Limb (tissue), 2 donors: ENCODE results near the gene USP49.
"Not testable (repeated sequence)": the region's sequence is repeated elsewhere in the genome, so short reads cannot be mapped to it uniquely, and the experiment has no call there.

Experiments used
- DNase-seq, 2 donors: peaks; one replicate each; pipeline ENCODE4 v3.0.0-alpha.2; 2016; ENCODE audit errors: extremely low spot score in 2 of 2

USP49 gene

DNA sequence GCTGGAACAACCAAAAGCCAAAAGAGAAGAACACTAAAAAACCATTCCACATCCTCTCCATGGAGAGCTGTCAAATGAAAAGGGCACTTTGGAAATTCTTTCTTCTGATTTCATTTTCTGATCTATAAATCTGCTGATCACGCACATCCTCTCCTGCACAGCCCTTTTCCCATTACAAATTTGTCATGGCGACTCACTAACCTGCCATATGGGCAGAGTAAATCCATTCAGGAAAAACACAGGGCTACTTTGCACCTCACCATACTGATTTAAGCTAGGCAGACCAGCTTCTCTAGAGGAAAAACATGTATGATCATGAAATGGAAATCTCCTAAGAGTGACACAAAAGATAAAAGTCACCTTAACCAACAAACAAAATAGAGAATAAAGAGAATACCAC lies 81.7 kb downstream of the USP49 start:
- DNase-seq = no peak

DNA sequence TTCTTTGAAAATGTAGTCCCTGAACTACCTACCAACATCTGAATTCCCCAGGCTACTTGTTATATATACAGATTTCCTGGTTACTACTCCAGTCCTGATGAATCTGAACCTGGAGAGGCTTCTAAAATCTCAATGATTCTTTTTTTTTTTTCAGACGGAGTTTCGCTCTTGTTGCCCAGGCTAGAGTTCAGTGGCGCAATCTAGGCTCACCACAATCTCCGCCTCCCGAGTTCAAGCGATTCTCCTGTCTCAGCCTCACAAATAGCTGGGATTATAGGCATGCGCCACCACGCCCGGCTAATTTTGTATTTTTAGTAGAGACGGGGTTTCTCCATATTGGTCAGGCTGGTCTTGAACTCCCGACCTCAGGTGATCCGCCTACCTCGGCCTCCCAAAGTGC lies 83.2 kb downstream of the USP49 start:
- DNase-seq = not testable (repeated sequence)

DNA sequence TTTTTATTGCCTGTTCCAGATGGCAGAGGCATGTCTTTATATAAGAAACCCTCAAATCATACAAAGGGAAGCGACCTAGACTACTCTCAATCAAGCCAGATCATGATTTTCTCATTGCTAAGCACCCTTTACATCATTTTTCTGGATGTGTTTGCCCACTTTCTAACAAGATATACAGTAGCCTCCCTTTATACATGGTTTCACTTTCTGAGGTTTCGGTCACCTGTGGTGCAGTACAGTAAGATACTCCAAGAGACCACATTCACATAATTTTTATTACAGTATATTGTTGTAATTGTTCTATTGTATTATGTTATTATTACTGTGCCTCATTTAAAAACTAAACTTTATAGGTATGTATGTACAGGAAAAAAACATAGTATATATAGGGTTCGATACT lies 84.1 kb downstream of the USP49 start:
- DNase-seq = no peak

DNA sequence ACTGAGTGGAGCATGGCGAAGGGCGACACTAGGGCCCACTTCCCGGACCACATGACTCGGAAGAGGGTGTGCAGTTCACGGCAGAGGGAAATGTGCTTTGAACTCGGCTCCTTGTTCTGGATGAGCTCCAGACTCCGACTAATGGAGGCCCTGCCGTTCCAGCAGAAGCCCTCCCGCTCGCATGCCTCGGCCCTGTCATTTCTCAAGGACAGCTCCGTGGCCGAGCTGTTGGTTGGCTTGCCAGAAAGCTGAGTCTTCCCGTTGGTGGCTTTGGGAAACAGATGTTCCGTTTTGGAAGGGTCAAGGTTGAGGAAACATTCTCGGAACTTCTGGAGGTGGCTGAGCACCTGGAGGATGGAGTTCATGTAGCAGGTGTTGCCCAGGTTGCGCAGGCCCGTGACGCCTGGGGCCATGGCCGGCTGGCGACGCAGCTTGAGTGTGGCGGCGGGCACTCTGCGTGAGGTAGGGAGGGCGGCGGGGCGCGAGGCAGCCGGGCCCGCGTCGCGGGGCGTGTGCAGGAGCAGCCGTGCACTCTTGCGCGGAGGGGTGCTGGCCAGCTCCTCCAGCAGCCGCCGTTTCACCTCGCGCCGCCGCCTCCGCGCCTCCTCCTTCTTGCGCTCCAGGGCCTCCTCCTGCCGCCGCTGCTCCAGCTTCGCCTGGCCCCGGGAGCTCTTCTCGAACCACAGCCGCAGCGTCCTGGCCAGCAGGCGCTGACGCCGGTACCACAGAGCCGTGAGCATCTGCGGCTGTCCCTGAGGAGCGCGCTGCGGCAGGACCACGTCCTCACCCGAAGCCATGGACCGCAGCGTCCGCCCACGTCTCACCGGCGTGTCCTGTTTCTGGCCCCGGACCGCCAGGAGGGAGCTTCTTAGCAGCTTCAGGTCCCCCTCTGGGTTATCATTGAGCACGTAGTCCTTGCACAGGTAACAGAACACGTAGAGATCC lies 89.1 kb downstream of the USP49 start:
- no peak for DNase-seq

DNA sequence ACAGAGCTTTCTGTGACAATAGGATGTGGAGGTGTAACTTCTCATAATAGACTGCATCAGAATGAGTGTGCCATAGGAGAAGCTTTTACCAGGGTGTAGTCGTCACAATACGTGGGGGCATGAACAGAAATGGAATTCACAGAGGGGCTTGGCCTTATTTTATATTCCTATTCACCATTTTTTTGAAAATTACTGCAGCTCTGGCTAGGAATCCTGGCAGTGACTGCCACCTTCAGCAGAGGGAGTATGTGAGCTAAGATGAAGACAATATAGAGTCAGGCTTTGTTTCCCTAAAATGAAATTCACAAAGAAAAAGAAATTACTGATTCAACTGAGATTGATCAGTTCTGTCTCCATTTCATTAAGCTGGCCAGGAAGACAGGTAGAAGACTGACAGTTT lies 93.8 kb downstream of the USP49 start:
- no peak for DNase-seq

DNA sequence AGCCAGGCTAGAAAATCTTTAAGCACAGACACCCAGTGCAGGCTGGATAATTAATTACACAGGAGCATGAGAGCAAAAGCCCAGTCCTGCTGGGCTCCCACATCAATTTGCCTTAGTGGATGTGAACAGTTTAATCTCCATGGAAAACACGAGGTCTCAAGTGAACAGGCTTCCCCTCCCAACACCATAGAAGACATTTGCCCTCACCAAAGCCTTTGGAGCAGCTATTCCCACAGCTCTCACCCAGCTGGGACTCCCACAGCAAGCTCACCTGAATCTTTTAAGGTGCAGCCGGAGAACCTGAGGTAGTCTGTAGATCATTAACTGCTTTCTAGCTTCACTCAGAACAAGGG lies 95.6 kb downstream of the USP49 start:
- no peak for DNase-seq

DNA sequence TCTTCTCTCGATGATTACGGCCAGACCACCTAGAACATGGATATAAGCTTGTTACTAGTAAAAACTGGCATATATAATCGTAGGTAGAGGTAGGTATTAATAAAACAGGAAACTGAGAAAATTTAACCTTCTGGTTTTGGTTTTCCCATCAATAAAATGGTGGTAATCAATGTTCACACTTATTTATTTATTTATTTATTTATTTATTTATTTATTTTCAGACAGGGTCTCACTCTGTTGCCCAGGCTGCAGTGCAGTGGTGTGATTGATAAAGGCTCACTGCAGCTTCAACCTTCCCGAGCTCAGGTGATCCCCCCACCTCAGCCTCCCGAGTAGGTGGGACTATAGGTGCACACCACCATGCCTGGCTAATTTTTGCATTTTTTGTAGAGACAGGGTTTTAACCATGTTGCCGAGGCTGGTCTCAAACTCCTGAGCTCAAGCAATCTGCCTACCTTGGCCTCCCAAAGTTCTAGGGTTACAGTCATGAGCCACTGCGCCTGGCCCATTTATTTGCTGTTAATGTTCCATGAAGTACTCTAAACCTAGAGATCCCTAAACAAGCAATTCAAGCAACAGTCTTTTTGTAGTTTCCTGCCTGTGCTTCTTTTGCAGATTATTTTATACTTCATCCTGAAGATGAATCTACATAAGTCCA lies 96.1 kb downstream of the USP49 start:
- DNase-seq = no peak

DNA sequence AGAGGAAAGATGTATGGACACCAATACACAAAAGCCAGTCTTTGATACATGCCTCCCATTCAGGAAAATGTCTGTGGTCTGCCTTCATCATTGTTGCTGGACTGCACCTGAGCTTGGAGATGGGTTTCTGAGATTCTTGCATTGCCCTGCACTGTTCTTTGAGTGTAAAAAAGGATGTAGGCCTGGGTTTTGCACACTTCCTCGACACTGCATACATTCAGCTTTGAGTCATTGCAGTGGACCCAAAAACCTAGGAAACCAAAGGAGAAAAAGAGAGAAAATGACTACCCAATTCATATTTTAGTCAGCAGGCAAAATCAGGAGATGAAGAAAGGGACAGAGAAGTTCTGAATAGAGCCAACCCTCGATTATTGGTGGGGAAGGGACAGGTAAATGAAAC lies 98.7 kb downstream of the USP49 start:
- DNase-seq = no peak

DNA sequence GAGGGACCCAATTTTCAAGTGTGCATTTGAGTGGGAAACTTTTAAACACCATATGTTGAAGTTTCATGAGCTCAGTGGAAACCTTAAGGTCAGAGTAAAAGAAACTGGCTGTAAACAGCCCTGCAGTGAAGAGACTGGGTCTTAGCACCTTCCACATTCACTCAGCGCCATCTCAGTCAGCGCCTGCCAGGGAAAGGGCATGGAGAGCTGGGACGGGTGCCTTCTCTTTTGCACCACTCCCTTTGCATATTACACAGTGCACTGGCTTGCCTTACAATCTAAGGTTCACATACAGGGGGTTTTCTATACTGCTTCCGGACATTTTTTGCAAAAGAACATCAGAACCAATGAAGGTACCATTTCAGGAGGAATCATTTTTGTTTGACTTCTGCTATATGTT lies 103.2 kb downstream of the USP49 start:
- no peak for DNase-seq

DNA sequence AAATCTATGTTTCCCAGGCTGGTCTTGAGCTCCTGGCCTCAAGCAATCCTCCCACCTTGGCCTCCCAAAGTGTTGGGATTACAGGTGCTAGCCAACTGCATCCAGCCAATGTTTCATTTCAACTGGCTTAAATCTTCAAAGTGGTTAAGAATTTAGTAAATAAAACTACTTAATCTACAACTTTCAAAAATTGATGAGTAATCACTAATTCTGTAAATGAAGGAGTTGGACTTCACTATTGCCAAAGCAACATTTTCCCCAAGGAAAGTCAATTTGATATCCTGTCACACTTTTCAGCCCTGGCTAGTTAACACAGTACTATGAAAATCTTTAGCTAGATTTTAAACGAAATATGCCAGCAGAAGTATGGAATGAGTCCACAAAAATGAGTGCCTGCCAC lies 103.9 kb downstream of the USP49 start:
- no peak for DNase-seq

DNA sequence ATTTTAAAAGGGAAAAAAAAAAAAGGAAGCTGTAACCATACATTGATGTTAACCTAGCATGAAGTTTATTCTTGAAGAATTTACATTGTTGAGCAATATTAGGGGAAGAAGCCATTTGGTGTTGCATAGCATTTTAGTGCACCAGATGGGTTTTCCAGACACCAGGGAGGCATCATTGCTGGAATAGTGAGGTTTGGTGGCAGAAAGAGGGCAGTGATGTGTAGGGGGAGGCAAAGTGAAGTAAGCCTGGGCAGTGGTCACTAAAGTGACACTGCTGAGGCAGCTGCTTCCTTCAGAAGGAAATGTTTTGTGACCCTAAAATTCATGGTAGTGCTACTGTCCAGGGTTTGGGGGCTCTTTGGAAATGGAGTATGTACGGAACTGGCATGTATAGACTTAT lies 105.1 kb downstream of the USP49 start:
- no peak for DNase-seq

DNA sequence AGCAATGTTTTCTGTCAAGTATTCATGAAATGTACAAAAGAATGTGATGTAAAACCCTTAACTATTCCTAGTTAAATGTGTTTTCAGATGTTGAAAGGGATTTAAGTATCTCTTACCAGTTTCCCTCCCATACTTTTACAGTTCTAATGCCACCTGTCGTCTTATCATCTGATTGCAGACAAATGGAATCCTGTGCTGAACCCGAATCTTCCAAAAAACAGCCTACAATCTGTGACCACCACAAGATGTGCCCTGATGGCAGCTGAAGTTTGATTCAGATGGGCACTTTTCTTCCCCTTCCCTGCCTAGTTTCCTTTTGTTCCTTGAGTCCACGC lies 105.8 kb downstream of the USP49 start:
- DNase-seq = no peak

DNA sequence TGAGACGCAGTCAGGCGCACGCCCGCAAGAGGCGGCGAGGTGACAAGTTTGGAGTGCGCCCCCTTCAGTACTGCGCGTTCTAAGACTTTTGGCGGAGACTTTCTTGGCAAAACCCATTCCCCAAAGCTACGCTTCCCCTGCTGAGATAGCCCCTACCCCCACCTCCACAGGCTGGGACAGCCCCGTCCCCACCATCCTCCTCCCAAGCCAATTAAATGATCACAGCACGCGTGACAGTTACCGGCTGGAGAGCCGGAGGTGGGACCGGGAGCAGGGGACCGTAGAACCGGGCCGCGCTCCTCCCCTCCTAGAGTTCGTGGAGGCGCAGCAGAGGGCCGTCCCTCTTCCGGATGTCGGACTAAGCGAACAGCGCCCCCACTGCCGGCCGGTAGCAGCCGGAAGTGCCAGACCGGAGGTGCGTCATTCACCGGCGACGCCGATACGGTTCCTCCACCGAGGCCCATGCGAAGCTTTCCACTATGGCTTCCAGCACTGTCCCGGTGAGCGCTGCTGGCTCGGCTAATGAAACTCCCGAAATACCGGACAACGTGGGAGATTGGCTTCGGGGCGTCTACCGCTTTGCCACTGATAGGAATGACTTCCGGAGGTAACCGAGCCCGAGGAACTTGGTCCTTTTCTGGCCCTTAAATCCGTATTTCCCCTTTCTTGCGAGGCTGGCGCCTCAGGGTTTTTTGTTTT lies 107.8 kb downstream of the USP49 start, which contains the start of gene TOMM6:
TOMM6 (plus strand) TSS at position 476 of the 699 bp plus-strand sequence; CDS start at position 480, 4 bp downstream.
- DNase-seq = peak; percentile 95 to 97

DNA sequence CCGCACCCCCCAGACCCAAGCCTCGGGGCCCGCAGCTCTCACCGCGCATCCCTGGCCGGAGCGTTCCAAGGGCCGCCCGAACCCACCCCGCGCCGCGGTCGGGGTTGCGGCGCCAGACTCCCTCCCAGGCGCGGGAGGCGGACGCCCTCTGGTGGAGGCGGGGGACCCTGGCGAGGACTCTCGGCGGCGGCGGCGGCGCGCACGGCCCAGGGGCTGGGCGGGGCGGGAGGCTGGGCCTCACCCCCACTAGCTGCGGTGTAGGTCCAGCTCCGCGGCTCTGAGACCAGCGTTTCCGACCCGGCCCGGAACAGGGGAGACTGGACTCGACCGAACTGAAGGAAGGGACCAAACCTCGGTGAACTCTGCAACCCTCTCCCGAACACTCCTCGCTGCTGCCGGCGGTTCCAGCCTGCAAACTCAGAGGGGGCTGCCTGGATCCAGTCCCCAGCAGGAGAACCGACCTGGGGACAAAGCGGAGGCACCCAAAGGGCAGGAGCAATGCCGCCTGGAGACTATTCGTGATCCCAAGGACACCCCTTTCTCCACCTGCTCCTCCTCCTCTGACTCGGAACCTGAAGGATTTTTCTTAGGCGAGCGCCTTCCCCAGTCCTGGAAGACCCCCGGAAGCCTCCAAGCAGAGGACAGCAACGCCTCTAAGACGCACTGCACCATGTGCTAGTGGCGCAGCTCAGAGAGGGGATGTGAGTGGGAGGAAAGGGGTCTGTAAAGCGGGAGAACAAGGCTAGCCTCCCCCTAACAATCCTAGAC lies 108.5 kb downstream of the USP49 start:
- DNase-seq = peak; percentile 84 to 94

DNA sequence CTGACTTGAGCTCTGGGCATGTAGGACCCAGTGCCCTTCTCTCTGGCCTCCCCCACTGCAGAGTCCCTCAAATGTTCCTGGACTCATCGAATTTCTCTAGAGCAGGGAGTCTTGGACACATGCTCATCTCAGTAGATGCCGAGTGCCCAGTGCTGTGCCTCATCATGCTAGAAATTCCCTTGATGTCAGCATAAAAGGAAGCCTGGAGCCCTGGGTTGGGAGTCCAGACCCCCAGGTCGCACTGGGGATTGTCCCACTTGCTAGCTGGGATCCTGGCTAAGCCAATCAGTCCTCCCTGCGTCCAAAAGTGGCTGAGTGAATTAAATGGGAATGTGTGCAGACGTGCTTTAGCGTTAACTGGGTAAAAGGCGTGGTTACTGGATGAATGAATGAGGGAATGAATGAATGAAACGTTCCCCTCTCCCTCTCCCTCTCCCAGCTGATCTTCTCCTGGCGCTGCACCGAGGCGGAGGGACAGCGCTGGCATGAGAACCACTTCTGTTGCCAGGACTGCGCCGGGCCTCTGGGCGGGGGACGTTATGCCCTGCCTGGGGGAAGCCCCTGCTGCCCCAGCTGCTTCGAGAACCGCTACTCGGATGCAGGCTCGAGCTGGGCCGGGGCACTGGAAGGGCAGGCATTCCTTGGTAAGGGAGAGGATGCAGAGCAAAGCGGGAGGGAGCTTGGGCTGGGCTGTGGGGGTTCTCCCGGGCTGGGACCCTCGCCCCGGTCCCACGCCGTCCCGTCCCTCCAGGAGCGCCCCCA lies 109.3 kb downstream of the USP49 start:
- DNase-seq = no peak

DNA sequence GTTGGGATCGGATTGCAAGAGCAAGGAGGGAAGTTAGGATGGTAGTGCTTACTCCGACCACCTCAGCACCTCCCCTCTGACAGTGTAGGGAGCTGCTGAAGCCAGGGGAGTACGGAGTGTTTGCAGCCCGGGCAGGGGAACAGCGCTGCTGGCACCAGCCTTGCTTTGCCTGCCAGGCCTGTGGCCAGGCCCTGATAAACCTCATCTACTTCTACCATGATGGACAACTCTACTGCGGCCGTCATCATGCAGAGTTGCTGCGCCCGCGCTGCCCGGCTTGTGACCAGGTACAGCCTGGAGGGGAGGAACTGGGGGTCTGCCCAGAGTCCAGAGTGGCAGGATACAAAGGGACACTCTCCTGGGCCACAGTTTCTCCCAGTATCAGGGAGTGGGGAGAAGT lies 109.9 kb downstream of the USP49 start:
- no peak for DNase-seq

DNA sequence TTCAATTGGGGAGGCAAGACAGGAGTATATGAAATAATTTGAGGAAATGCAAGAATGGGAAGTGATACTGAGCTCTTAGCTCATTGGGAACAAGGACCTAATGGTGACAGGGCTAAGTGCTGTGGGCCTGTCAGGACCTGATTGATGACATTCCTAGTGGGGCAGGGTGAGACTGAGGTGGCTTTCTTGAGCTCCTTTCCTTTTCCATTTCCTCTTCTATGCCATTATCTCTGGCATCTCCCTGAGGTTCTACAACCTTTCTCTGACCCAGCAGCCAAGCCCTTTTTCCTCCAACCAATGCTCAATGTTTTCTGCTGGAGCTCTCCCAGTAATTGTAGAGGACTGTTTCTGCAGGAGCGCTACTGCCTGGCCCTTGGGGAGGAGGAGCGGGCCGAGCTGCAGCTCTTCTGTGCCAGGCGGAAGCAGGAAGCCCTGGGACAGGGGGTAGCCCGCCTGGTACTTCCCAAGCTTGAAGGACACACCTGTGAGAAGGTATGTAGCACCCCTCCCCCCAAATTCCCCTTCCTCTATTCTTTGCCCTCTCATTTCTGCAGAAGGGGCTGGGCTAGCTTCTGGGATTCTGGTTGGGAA lies 110.5 kb downstream of the USP49 start:
- no peak for DNase-seq

DNA sequence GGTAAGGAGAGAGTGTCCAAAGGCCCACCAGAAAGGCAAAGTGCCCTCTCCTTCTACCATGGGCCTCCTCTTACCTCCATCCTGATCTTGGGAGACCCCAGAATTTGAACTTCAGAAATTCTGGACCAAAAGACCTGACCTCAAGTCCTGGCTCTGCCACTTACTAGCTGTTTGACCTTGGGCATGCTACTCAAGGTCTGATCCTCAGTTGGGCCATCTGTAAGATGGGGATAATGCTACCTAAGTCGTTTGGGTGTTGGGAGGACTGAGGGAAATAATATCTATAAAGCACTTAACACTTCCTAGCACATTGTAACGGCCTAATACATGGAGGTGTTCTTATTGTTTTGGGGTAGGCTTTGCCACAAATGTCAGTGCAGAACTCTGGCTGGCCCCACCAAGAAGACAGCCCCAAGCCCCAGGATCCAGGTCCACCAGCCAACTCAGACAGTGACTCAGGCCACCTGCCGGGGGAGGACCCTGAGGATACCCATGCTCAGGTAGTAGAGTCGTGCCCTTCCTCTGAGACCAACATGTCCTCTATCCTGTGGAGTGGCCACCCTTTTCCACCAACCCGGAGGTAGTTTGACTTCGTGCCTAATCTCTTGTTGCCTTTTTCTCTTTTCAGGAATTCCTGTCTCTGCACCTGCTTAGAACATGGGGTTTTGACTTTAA lies 111.9 kb downstream of the USP49 start:
- no peak for DNase-seq

DNA sequence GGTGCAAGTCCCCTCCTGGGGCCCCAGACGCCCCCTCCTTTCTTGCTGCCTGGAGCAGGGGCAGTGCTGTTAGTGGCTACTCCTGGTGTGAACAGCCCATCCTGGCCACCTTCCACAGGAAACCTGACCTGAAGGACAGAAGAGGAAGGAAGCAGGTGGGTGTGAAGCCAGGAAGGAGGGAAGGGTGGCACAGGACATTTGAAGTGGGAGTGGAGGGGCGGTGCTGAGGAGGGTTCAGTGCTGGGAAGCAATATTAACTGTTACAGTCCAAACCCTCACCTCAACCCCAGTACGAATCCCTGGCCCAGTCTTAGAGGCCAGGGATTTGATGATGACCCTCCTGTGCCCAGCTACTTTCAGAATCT lies 113.8 kb downstream of the USP49 start:
- DNase-seq = no peak
